HG03039 (cell line): ENCODE data around the gene PRELID2.
"Not testable (repeated sequence)": the region's sequence is repeated elsewhere in the genome, so short reads cannot be mapped to it uniquely, and the experiment has no call there.

Source experiments
- ATAC-seq: cut with Tn5 transposase; IDR thresholded peaks from one replicate; pipeline ENCODE4 v1.9.1; 2021; ENCODE audit warnings: mild to moderate bottlenecking, moderate library complexity; ENCODE audit not compliant: unreplicated experiment

Gene PRELID2

DNA sequence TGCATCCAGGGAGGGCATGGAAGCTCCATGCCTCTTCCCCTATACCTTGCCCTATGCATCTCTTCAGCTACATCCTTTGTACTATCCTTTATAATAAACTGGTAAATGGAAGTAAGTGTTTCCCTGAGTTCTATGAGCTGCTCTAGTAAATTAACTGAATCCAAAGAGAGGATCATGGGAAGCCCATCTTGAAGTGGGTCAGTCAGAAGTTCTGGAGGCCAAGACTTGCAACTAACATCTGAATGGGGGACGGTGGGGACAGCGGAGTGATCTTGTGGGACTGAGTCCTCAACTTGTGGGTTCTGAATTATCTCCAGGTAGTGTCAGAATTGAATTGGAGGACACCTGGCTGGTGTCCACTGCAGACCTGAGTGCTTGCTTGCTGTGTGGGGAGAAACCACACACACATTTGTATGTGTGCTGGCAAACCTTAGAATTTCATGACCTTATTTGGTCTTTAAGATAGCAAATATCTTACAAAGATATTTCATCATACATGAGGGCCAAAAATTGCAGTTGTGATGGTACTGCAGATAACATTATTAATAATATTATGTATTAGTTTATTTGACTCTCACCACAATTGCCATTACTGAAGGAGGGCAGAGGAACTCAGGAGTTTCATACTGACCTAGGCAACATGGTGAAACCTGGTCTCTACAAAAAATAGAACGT, 5.5 kb upstream of the PRELID2 start:
- ATAC-seq = no peak

DNA sequence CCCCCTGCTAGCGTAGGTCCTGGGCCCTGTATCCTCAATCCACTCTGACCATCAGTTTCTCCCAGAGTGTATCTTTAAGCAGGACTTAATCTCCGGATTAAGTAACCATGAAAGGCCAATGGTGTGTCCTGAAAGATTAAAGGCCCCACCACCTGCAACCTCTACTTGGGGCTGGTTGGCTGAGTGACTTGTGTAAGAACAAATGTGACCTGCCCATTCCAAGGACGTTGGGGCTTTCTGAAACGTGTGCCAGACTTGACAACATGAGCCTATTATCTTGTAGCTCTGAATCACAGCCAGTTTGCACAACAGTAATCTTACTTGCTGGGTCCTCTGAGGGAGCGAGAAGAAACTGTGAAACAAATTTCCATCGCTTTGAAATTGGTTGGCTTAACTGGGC, 3.1 kb upstream of the PRELID2 start:
- no peak for ATAC-seq

DNA sequence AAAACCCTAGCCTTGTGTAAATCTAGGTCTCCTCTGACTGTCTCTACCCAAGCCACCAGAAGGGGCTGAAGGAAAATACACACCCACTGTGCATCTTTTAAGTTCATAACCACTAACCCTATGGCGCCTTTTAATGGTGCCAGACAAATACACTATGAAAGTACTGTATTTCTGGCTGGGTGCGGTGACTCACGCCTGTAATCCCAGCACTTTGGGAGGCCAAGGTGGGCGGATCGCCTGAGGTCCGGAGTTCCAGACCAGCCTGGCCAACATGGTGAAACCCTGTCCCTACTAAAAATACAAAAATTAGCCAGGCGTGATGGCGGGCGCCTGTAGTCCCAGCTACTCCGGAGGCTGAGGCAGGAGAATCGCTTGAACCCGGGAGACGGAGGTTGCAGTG, 1.1 kb upstream of the PRELID2 start:
- ATAC-seq = not testable (repeated sequence)

- ATAC-seq = no peak
These were observed 702 bp upstream of the PRELID2 start for GRCh38 chr5:145835848-145836239.

- ATAC-seq = no peak
These were observed 607 bp downstream of the PRELID2 start for GRCh38 chr5:145834554-145834916.

DNA sequence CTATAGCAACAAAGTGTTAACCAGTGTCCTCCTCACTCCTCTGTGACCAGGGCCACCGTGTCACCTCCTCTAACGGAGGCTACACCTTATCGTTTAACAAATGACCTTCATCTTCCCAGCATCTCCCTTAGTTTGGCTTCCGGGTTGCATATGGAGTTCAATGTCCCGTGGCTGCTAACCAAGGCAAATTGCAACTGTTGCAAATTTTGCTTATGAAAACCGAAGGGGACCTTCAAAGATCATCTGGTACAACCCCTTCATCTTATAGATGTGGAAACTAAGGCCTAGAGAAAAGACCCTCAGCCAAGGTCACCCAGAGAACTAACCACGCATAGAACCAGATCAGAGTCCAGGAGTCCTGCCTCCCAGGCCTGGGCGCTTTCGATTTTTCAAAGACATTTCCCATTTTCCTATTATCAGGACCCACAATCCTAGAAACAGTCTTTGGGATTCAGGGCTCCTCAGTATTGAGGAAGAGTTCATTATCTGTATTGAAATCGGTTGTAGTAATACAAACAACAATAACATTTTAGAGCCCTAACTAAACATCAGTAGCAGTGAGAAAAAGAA, 1.4 kb downstream of the PRELID2 start:
- no peak for ATAC-seq

- no peak for ATAC-seq
These were observed 4.5 kb downstream of the PRELID2 start for GRCh38 chr5:145830594-145830993.

DNA sequence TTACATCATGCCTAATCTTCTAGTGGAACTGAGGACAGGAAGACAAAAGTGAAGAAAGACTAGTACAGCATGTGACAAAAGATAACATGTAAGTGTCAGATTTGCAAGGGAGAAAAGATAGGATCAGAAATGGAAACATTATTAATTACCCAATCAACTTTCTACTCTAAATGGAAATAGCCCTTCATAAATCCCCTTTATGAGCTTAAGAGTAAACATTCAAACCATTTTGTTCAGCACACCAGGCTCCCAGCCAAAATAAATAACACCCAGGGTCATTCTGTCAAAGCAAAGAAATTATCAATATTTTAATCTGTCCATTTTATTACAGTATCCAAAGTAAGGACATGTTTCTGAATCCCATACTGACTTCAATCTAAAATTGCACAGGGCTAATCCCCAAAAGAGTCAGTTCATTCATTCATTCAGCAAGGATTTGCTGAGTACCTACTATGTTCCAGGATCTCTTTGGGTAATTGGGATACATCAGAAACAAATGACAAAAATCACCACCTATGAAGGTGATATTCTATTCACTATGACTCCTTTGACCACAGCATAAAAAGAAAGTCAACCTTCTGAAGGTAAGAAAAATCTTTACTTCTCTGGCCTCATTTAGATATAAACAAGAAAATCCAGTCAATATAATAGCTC, 5.3 kb downstream of the PRELID2 start:
- no peak for ATAC-seq

DNA sequence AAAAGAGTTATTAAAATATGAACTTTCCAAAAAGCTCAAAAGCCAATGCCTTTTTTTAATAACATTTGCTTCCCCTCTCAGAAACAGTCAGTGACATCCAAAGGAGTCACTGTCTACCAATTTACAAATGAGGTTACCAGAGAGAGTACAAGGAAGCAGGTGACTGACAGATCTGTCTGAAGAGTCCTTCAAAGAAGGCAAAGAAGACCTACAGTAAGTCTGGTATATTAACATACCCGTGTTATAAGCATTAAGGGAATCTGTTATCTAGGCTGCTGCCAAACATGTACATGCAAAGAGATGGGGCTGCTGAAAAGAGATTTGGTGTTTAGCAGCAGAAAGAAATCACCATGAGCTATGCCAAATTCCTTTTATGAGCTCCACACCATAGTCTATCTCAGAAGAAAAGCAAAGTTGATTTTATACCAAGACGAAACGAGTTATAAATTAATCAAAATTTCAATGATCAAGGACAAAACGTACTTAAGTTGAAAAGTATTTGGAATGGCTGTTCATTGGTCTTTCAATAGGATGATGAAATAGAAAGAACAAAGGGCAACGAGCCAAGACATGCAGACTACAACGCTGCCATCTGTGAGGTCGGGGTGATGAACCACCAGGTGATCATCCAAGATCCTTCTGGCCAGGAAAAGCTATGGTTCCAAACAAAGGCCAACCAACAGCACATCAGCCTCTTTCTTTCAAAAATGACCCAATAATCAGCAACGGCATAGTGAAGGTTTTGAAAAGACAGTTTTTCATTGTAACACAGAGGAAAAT, 8.1 kb downstream of the PRELID2 start:
- ATAC-seq = no peak

GRCh38 chr5:145825751-145826180, 9.4 kb downstream of the PRELID2 start:
- ATAC-seq = no peak

DNA sequence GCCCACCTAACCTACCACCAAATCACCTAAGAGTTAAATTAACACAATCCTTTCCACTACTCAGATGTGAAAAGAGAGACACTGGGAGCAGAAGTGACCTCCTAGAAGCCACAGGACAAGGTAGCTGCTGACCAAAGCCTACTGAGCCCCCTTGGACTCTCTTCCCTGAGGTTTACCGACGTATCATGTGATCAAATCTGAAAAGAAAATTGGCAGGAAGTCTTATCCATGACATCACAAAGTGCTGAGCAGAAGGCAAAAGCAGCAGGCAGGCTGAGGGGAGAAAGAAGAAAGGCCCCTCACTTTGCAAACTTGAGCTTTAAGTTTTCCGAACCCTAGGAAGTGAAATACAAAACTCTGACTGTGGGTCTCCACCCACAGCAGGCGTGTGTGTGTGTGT, 11.1 kb downstream of the PRELID2 start:
- ATAC-seq = no peak

DNA sequence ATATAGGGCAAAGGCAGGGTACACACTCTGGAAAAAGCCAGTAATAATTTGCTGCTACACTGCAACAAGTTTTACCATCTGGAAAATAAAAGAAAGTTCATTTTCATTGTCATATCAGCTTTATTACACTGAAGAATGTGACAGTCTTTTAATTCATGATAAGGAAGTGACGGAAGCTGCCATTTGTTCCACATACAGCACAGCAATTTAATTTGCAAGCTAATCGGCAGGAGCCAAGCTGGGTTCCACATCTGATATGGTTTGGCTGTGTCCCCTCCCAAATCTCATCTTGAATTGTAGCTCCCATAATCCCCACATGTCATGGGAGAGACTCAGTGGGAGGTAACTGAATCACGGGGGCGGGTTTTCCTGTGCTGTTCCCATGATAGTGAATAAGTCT, 16.5 kb downstream of the PRELID2 start:
- no peak for ATAC-seq

DNA sequence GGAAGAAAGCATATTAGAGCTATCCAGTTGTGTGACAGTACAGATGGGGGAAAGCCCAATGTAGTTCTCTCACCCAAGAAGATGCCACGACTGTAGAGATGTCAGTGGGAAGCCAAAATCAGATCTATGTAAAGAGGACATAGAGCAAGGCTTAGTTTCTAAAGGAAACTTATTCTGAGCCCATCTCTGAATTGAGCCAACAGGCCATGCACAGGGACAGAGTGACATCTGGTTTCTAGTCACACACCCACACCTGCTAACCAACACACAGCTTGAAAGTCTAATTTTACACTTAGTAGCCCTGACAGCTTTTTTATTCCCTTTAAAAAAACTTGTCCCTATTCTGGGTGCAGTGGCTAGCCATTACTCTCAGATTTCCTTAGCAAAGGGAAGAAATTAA, 22.3 kb downstream of the PRELID2 start:
- ATAC-seq = no peak

DNA sequence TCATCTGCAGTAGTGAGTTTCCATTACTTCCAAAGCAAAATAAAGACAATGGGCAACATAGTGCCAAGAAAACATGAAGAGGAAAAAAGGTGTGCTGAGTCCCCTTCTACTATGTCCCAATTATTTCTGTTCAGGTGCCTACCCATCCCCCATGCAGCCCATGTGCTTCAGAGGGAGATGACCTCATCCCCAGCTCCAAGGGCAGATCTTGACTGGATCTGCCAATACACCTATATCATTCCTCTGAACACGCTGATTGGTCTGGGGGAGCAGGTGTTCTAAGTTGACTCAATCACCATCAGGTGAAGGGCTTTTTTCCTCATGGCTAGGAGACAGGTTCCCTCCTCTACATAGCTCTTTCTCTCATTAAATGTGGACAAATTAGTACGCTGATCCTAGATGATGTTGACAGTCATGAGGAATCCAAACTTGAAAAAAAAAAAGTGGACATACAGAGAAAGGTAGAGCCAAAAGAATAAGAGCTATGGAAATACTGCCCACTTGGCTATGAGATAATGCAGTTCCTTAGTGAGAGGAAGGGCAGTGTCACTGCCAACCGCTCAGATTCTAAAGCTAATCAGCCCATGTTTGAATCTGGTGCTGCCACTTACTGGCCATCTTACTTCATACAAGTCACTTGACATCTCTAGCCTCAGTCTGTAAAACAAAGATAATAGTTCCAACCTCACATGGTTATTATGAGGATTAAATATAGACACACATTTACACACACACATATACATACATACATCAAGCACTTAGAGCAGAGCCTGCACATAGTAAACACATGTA, 23.1 kb downstream of the PRELID2 start:
- ATAC-seq = no peak

GRCh38 chr5:145806923-145807322, 28.2 kb downstream of the PRELID2 start:
- no peak for ATAC-seq

GRCh38 chr5:145805819-145806218, 29.3 kb downstream of the PRELID2 start:
- ATAC-seq = no peak

- no peak for ATAC-seq
These were observed 30.4 kb downstream of the PRELID2 start for GRCh38 chr5:145804701-145805100.

DNA sequence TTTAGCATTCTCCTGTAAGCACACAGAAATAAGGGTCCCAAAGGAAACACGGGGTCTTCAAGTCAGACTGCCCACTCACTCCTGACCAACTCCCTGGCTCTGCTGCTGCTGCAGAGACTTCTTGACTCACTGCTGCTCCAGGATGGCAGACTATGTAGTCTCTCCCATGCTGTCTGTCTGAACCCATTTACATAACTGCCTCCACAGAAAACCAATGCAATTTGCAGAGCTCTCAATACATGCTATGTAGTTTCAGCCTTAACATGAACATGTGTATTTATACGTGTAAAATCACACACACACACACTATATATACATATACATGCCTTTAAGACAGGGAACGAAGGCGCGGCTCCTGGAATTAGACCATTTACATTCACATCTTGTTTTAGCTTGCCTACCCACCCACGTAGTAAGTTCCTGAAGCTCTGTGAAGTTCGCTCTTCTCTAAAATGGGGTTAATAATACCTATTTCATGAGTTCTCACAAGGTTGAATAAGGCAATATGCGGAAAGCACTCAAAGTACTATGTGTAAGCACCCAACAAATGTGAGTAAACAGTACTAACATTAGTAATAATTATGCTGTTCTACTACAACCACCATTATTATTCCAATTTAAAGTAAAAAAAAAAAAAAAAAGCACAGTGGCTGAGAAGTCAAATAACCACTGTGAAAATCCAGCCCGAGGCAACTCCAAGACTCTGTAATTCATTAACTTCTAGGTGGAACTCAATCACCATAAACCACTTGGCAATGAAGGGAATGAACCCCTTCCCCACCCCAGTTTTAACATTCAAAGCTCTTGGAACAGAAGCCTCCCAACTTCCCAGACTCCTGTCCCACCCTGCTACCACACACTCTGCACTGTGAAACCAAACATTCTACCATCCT, 31.8 kb downstream of the PRELID2 start:
- no peak for ATAC-seq

GRCh38 chr5:145801195-145801594, 33.9 kb downstream of the PRELID2 start:
- ATAC-seq = no peak

DNA sequence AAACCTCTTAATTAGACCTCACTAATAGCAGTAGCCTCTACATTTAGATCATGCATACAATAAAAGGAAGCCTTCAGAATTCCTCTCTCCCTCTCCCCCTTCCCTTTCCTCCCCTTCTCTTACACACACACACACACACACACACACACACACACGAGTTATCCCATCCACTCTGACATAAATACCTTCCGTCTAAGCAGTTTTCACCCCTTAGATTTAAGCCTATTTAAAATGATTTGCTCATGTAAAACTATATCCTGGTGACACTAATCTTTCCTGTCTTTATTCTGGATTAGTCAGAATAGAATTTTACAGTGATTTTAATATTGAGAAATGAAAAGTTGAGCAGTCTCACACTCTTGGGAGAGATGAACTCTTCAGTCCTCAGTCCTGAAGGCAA, 35.0 kb downstream of the PRELID2 start:
- no peak for ATAC-seq
